Sigmoid colon (tissue), 4 donors: ENCODE results near the gene COL11A1.

Experiments
- EP300 ChIP-seq, 4 donors: sonication (generic); formaldehyde crosslinking; IDR thresholded peaks; one replicate each; pipeline ENCODE4 v1.6.1; 2017; ENCODE audit warnings: antibody characterized with exemption in 4 of 4
- POLR2A ChIP-seq, 2 donors: fragments of 450-650 bp; IDR thresholded peaks; one replicate each; pipeline ENCODE4 v1.6.1; 2016; ENCODE audit warnings: antibody characterized with exemption in 2 of 2, mild to moderate bottlenecking in 2 of 2, moderate library complexity in 2 of 2
- POLR2AphosphoS5 ChIP-seq, 4 donors: sonication (generic); formaldehyde crosslinking; IDR thresholded peaks; one replicate each; pipeline ENCODE4 v1.6.1; 2017; ENCODE audit warnings: antibody characterized with exemption in 4 of 4
- TF ChIP-seq, protein P1 (sequence below), 4 experiments: fragments of 450-650 bp in 3 of 4; fragments of 200-600 bp in 1 of 4; IDR thresholded peaks; one replicate each; pipeline ENCODE4 v1.5.1; 2016 to 2019; ENCODE audit warnings: antibody characterized with exemption in 4 of 4, mild to moderate bottlenecking in 3 of 4, moderate library complexity in 2 of 4

DNA sequence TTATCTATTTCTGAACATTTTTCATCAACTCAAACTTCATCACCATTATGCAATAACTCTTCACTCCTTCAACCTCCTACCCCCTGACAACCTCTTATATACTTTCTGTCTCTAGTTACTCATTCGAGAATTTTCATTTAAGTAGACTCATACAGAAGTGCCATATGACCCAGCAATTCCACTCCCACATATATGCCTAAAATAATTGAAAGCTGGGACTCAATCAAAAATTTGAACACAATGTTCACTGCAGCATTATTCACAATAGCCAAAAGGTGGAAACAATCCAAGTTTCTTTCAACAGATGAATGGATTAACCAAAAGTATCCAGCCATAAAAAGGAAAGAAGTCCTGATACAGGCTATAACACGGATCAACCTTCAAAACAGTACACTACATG lies 24.1 kb downstream of the COL11A1 start:
- TF ChIP-seq, protein P1, sequence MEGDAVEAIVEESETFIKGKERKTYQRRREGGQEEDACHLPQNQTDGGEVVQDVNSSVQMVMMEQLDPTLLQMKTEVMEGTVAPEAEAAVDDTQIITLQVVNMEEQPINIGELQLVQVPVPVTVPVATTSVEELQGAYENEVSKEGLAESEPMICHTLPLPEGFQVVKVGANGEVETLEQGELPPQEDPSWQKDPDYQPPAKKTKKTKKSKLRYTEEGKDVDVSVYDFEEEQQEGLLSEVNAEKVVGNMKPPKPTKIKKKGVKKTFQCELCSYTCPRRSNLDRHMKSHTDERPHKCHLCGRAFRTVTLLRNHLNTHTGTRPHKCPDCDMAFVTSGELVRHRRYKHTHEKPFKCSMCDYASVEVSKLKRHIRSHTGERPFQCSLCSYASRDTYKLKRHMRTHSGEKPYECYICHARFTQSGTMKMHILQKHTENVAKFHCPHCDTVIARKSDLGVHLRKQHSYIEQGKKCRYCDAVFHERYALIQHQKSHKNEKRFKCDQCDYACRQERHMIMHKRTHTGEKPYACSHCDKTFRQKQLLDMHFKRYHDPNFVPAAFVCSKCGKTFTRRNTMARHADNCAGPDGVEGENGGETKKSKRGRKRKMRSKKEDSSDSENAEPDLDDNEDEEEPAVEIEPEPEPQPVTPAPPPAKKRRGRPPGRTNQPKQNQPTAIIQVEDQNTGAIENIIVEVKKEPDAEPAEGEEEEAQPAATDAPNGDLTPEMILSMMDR (IDR thresholded peaks at IDR 0.05): no peak
- TF ChIP-seq EP300 (IDR thresholded peaks at IDR 0.05): no peak
- TF ChIP-seq POLR2A (IDR thresholded peaks at IDR 0.05): no peak
- TF ChIP-seq POLR2AphosphoS5 (IDR thresholded peaks at IDR 0.05): no peak
